Esophagus muscularis mucosa (tissue), 4 donors: ENCODE results near the gene DSCAML1. TPM values are rescaled to one million over a fixed set of nuclear protein-coding genes. Genes with fewer than 3 reads are reported as not detected.

Experiments used
- DNase-seq: peaks from one replicate; pipeline ENCODE4 v3.0.0-alpha.2; 2017; ENCODE audit errors: extremely low spot score
- H3K27ac ChIP-seq, 4 donors: fragments of 200-600 bp; sonication (generic); replicated peaks in 1 of 4; 1 replicate in 3 of 4; 2 replicates in 1 of 4; pipeline ENCODE4 v1.5.1; 2016 to 2019; ENCODE audit warnings: mild to moderate bottlenecking in 1 of 4
- H3K27me3 ChIP-seq, 4 donors: fragments of 200-600 bp; sonication (generic); one replicate each; pipeline versions ENCODE4 v1.5.1 to v1.6.0; 2016 to 2019
- H3K36me3 ChIP-seq, 4 donors: fragments of 200-600 bp; sonication (generic); one replicate each; pipeline ENCODE4 v1.5.1; 2016 to 2019
- H3K4me1 ChIP-seq, 4 donors: fragments of 200-600 bp; sonication (generic); one replicate each; pipeline ENCODE4 v1.5.1; 2016 to 2019
- H3K4me3 ChIP-seq, 4 donors: fragments of 200-600 bp; sonication (generic); 1 replicate in 2 of 4; 2 replicates in 2 of 4; pipeline ENCODE4 v1.5.1; 2016 to 2019; ENCODE audit warnings: mild to moderate bottlenecking in 4 of 4, moderate library complexity in 1 of 4
- H3K9me3 ChIP-seq, 4 donors: fragments of 200-600 bp; sonication (generic); 1 replicate in 3 of 4; 2 replicates in 1 of 4; pipeline ENCODE4 v1.5.1; 2016 to 2019
- CTCF ChIP-seq, 3 experiments: fragments of 200-600 bp in 2 of 3; fragments of 450-650 bp in 1 of 3; sonication (generic) in 2 of 3; IDR thresholded peaks; one replicate each; pipeline ENCODE4 v1.5.1; 2017 to 2019; ENCODE audit warnings: antibody characterized with exemption in 3 of 3, mild to moderate bottlenecking in 2 of 3, moderate library complexity in 1 of 3
- EP300 ChIP-seq: sonication (generic); formaldehyde crosslinking; IDR thresholded peaks from one replicate; pipeline ENCODE4 v1.6.1; 2017; ENCODE audit warnings: antibody characterized with exemption
- POLR2A ChIP-seq: fragments of 450-650 bp; IDR thresholded peaks from one replicate; pipeline ENCODE4 v1.6.1; 2017; ENCODE audit warnings: antibody characterized with exemption, moderate library complexity, mild to moderate bottlenecking, low read depth
- POLR2AphosphoS5 ChIP-seq, 2 donors: sonication (generic); formaldehyde crosslinking; IDR thresholded peaks; one replicate each; pipeline ENCODE4 v1.6.1; 2017; ENCODE audit warnings: antibody characterized with exemption in 2 of 2
- WGBS: methylation state at CpG from one replicate; pipeline ENCODE4 v1.1.5; 2018; 5-methylcytosine and 5-hydroxymethylcytosine counted together
- intact Hi-C: fragments of 100-400 bp; cut with DNase I; formaldehyde crosslinking; loops from one replicate; pipeline ENCODE4 v1.15.1; 2023
- total RNA-seq, 4 donors: library from RNA; depleted of rRNA; stranded (reverse); fragments of >200 nt; gene quantifications; one replicate each; pipeline versions ENCODE4 v1.1.0 to v1.2.1, GENCODE V29; 2016

Gene DSCAML1
- total RNA-seq, 4 donors from 2014 or later, result 0.50 to 5.8 (median 1.2) TPM

DNA sequence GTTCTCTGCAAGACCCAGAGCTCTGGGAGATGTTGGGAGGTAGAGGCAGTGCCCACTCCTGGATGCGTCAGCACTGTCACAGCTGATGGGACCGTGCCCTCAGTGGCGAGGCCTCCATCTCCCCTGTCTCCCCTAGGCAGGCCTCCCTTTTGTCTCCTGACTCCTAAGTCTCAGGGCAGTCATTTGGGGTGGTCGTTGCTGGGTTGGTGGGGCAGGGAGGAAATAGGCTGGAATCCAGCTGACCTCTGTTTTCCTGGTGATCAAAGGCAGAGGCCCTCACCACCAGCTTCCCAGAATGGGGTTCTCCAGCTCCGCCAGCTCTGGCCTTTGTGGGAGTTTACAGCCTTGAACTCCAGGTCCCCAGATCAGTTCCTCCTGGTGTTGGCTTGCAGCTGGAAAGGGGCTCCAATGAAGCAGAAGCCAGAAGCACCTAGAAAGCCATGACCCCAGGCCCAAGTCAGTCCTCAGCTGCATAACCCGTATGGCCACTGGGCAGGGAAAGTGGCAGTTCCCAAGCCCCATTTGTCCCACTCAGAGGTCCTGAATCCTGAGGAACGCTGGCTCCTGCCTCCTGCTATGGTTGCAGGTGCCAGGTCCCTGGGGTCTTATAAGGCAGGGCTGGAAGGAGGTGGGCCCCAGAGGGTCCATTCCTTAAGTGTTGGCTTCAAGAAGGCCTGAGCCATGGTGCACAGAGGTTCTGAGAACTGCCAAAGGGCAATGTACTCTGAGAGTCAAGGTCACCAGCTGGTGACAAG lies 34.8 kb upstream of the DSCAML1 start:
- H3K27me3 ChIP-seq, result peaks cover 0 to 53% (median 0%) of the 10 kb centered on the region in 4 donors
- 81% methylated on average over 5 of the region's 7 CpGs for WGBS
- intact Hi-C loops, result no loop called here
- no peaks in the 10 kb centered on the region for H3K36me3 ChIP-seq
- no peak overlapping the region for H3K27ac ChIP-seq
- DNase-seq, result no peak
- TF ChIP-seq POLR2AphosphoS5 (IDR thresholded peaks at IDR 0.05), result no peak
- no peak for TF ChIP-seq EP300
- TF ChIP-seq POLR2A, result no peak
- TF ChIP-seq CTCF (IDR thresholded peaks at IDR 0.05), result no peak
- no peaks in the 10 kb centered on the region for H3K9me3 ChIP-seq
- H3K4me3 ChIP-seq, result no peak overlapping the region
- H3K4me1 ChIP-seq, result peaks cover 11 to 50% (median 33%) of the 10 kb centered on the region in 4 donors

GRCh38 chr11:117830674-117831351 lies 33.8 kb upstream of the DSCAML1 start:
- H3K27me3 ChIP-seq, result peaks cover 0 to 56% (median 0%) of the 10 kb centered on the region in 4 donors
- no peak for DNase-seq
- no peak for TF ChIP-seq EP300
- no peak for TF ChIP-seq CTCF (IDR thresholded peaks at IDR 0.05)
- no peak for TF ChIP-seq POLR2A

DNA sequence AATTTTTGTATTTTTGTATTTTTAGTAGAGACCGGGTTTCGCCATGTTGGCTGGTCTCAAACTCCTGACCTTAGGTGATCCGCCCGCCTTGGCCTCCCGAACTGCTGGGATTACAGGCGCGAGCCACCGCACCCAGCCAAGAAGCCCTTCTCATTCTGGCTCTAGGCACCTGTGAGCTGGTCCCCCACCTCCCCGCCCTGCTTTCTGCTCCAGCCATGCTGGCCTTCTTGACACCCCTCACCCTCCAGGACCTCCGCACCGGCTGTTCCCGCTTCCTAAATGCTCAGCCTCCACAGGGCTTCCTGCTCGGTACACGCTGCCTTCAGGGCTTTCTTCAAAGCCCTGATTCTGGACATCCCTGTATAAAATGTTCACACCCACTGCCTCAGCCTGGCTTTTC lies 33.1 kb upstream of the DSCAML1 start:
- H3K36me3 ChIP-seq, result no peaks in the 10 kb centered on the region
- TF ChIP-seq EP300 (no peak), POLR2AphosphoS5 (IDR thresholded peaks at IDR 0.05) (no peak), CTCF (IDR thresholded peaks at IDR 0.05) (no peak), POLR2A (no peak)
- peaks cover 0 to 61% (median 0%) of the 10 kb centered on the region in 4 donors for H3K27me3 ChIP-seq
- intact Hi-C loops, result no loop called here
- WGBS, result 80% methylated on average over 14 of the region's 14 CpGs
- no peak overlapping the region for H3K4me3 ChIP-seq
- no peak overlapping the region for H3K27ac ChIP-seq
- peaks cover 13 to 60% (median 40%) of the 10 kb centered on the region in 4 donors for H3K4me1 ChIP-seq
- no peak for DNase-seq
- no peaks in the 10 kb centered on the region for H3K9me3 ChIP-seq

More at GRCh38 chr11:117830674-117831351, 33.8 kb upstream of the DSCAML1 start:
- intact Hi-C loops, result no loop called here
- WGBS, result 58% methylated on average over 6 of the region's 6 CpGs
- Histone ChIP-seq H3K4me3 (no peak overlapping the region), H3K36me3 (no peaks in the 10 kb centered on the region), H3K4me1 (peaks cover 11 to 52% (median 33%) of the 10 kb centered on the region in 4 donors), H3K9me3 (no peaks in the 10 kb centered on the region), H3K27ac (no peak overlapping the region)

GRCh38 chr11:117829369-117829725 lies 32.3 kb upstream of the DSCAML1 start:
- H3K27ac ChIP-seq, result peak overlapping the region; percentile 55 to 73 (median 61)
- no peak overlapping the region for H3K4me3 ChIP-seq
- TF ChIP-seq CTCF (IDR thresholded peaks at IDR 0.05), result no peak
- TF ChIP-seq POLR2AphosphoS5 (IDR thresholded peaks at IDR 0.05), result no peak
- no peak for TF ChIP-seq EP300
- TF ChIP-seq POLR2A, result no peak
- no peaks in the 10 kb centered on the region for H3K36me3 ChIP-seq
- no peaks in the 10 kb centered on the region for H3K9me3 ChIP-seq
- no peak for DNase-seq
- H3K27me3 ChIP-seq, result peaks cover 0 to 61% (median 0%) of the 10 kb centered on the region in 4 donors
- intact Hi-C loops, result no loop called here
- peaks cover 20 to 67% (median 47%) of the 10 kb centered on the region in 4 donors for H3K4me1 ChIP-seq
- WGBS, result 70% methylated on average over 2 of the region's 7 CpGs
